Transverse colon (tissue), 4 donors: ENCODE data around the gene FOXO1. TPM values are rescaled to one million over a fixed set of nuclear protein-coding genes. Genes with fewer than 3 reads are reported as not detected.

Source experiments
- DNase-seq: peaks from one replicate; pipeline ENCODE4 v3.0.0-alpha.2; 2019
- H3K27ac ChIP-seq, 4 donors: fragments of 200-600 bp; sonication (generic); 2 replicates each; pipeline ENCODE4 v1.5.1; 2016 to 2018; ENCODE audit warnings: inconsistent platforms in 4 of 4
- H3K27me3 ChIP-seq: fragments of 200-600 bp; sonication (generic); 2 replicates; pipeline ENCODE4 v1.5.1; 2017; ENCODE audit warnings: inconsistent platforms
- H3K36me3 ChIP-seq, 4 donors: fragments of 200-600 bp; sonication (generic); 2 replicates each; pipeline ENCODE4 v1.5.1; 2017 to 2019; ENCODE audit warnings: inconsistent platforms in 4 of 4
- H3K4me1 ChIP-seq, 4 donors: fragments of 200-600 bp; sonication (generic); 2 replicates each; pipeline ENCODE4 v1.5.1; 2017 to 2020; ENCODE audit warnings: inconsistent platforms in 4 of 4
- H3K4me3 ChIP-seq, 4 donors: fragments of 200-600 bp; sonication (generic); 1 replicate in 1 of 4; 2 replicates in 3 of 4; pipeline versions ENCODE4 v1.5.1 to v1.6.1; 2017 to 2019; ENCODE audit warnings: inconsistent platforms in 4 of 4
- H3K9me3 ChIP-seq, 2 donors: fragments of 200-600 bp; sonication (generic); 2 replicates each; pipeline ENCODE4 v1.5.1; 2017 to 2019; ENCODE audit warnings: inconsistent platforms in 2 of 2
- EP300 ChIP-seq: sonication (generic); formaldehyde crosslinking; IDR thresholded peaks from one replicate; pipeline ENCODE4 v1.6.1; 2017; ENCODE audit warnings: antibody characterized with exemption, low read depth
- POLR2A ChIP-seq: fragments of 450-650 bp; IDR thresholded peaks from one replicate; pipeline ENCODE4 v1.6.1; 2016; ENCODE audit warnings: antibody characterized with exemption, mild to moderate bottlenecking, moderate library complexity
- POLR2AphosphoS5 ChIP-seq, 3 donors: sonication (generic); formaldehyde crosslinking; IDR thresholded peaks; one replicate each; pipeline ENCODE4 v1.6.1; 2016; ENCODE audit warnings: antibody characterized with exemption in 3 of 3
- WGBS, 2 donors: methylation state at CpG; one replicate each; pipeline ENCODE4 v1.1.5; 2018; ENCODE audit warnings: low coverage in 1 of 2; 5-methylcytosine and 5-hydroxymethylcytosine counted together
- in situ Hi-C, 4 donors: fragments of 200-750 bp; cut with MboI; loops; one replicate each; pipeline versions ENCODE4 v1.15.0 to v1.15.1; 2017; ENCODE audit warnings: low sequenced_read_pairs in 3 of 4, low pct_ligation_motif_present in 1 of 4, low pct_unique_long_range_greater_than_20kb in 1 of 4
- intact Hi-C: fragments of 100-400 bp; cut with DNase I; formaldehyde crosslinking; loops from one replicate; pipeline ENCODE4 v1.15.1; 2023; ENCODE audit warnings: low total_unique reads
- total RNA-seq, 4 donors: library from RNA; depleted of rRNA; stranded (reverse); fragments of >200 nt; gene quantifications; one replicate each; pipeline ENCODE4 v1.1.0, GENCODE V29; 2016
- TF ChIP-seq, protein P1 (sequence below), 5 experiments: fragments of 200-600 bp in 3 of 5; fragments of 450-650 bp in 2 of 5; sonication (generic) in 3 of 5; IDR thresholded peaks; 1 replicate in 2 of 5; 2 replicates in 3 of 5; pipeline ENCODE4 v1.5.1; 2016 to 2017; ENCODE audit warnings: antibody characterized with exemption in 5 of 5, inconsistent platforms in 3 of 5, mild to moderate bottlenecking in 2 of 5, moderate library complexity in 1 of 5

FOXO1 gene
- total RNA-seq, 4 donors from 2014 or later = 19.1 to 48.9 (median 38.3) TPM

DNA sequence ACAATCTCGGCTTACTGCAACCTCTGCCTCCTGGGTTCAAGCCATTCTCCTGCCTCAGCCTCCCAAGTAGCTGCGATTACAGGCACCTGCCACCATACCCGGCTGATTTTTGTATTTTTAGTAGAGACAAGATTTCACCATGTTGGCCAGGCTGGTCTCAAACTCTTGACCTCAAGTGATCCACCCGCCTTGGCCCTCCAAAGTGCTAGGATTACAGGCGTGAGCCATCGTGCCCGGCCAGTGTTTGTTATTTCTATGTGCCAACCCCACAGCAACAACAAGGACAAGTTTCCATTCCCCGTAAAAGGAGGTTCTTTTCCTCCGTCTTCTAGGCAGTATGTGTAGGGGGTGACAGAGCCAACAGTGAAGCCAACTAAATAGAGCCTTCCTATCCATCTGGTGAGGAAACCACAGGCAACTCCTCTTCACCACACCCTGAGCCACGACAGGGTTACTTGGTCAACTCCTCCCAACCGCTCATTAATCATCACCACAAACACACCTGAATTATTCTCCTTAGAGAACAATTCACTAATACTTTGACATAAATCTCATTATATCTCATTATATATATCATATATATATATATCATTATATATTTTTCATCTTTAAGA is 25.5 kb downstream of the FOXO1 start:
- intact Hi-C loops = no loop called here
- Histone ChIP-seq H3K4me1 (peaks cover 51 to 96% (median 70%) of the 10 kb centered on the region in 4 donors), H3K27me3 (no peaks in the 10 kb centered on the region), H3K36me3 (no peaks in the 10 kb centered on the region), H3K27ac (no peak overlapping the region), H3K4me3 (no peak overlapping the region), H3K9me3 (no peaks in the 10 kb centered on the region)
- WGBS, 2 donors = 83 to 84% methylated on average over 6 to 11 of the region's 11 CpGs
- DNase-seq = no peak
- in situ Hi-C loops = no loop called here
- TF ChIP-seq POLR2A (no peak), EP300 (no peak), POLR2AphosphoS5 (IDR thresholded peaks at IDR 0.05) (no peak)
- TF ChIP-seq, protein P1, sequence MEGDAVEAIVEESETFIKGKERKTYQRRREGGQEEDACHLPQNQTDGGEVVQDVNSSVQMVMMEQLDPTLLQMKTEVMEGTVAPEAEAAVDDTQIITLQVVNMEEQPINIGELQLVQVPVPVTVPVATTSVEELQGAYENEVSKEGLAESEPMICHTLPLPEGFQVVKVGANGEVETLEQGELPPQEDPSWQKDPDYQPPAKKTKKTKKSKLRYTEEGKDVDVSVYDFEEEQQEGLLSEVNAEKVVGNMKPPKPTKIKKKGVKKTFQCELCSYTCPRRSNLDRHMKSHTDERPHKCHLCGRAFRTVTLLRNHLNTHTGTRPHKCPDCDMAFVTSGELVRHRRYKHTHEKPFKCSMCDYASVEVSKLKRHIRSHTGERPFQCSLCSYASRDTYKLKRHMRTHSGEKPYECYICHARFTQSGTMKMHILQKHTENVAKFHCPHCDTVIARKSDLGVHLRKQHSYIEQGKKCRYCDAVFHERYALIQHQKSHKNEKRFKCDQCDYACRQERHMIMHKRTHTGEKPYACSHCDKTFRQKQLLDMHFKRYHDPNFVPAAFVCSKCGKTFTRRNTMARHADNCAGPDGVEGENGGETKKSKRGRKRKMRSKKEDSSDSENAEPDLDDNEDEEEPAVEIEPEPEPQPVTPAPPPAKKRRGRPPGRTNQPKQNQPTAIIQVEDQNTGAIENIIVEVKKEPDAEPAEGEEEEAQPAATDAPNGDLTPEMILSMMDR (IDR thresholded peaks at IDR 0.05) = no peak

DNA sequence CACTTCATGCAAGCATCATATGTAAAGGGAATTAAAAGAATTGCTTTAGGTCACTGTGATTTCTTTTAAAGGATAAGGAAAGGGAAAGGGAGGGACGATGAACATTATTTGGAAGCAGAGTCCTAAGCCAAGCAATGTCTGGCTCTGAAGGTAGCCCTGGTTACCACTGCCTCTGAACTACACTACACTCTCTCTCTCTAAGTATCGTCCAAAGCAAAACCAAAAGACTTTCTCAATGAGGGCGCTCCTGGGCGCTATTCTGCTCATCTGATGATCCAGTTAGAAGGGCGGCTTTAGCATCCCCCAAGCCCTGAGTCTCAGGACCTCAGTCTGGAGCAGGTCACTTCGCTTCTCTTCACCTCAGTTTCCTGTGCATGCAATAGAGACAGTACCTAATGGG is 26.2 kb downstream of the FOXO1 start:
- Histone ChIP-seq H3K4me1 (peaks cover 44 to 96% (median 62%) of the 10 kb centered on the region in 4 donors), H3K4me3 (no peak overlapping the region), H3K9me3 (no peaks in the 10 kb centered on the region), H3K27ac (peak overlapping the region in 2 of 4 donors; percentile 32 to 45), H3K36me3 (no peaks in the 10 kb centered on the region), H3K27me3 (no peaks in the 10 kb centered on the region)
- intact Hi-C loops = no loop called here
- in situ Hi-C loops = no loop called here
- no peak for TF ChIP-seq POLR2A
- no peak for TF ChIP-seq EP300
- TF ChIP-seq, protein P1 (IDR thresholded peaks at IDR 0.05) = no peak
- TF ChIP-seq POLR2AphosphoS5 (IDR thresholded peaks at IDR 0.05) = no peak
- no peak for DNase-seq
- WGBS, 2 donors = 86% methylated on average over 2 to 6 of the region's 6 CpGs

DNA sequence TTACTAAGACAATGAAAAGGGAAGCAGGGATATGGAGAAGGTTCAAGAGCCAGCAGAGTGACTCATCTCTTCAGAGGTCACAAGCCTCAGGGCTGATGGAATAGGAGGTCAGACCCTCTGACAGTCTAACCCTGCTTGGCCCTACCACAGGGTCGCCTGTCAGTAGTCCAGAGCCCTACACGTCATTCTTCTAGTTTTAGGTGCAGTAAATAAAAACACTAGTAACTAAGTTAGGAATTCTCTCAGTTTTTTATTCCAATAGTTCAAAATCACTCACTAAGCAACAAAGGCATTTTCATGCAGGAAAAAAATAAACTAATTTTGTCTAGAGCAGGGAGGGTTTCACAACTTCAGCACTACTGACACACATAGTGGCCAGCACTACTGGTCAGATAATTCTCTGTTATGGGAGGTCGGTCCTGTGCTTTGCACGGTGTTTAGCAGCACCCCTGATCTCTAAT is 27.2 kb downstream of the FOXO1 start:
- Histone ChIP-seq H3K27me3 (no peaks in the 10 kb centered on the region), H3K4me3 (no peak overlapping the region), H3K27ac (peak overlapping the region; percentile 32 to 70 (median 41)), H3K4me1 (peaks cover 36 to 93% (median 53%) of the 10 kb centered on the region in 4 donors), H3K9me3 (no peaks in the 10 kb centered on the region), H3K36me3 (no peaks in the 10 kb centered on the region)
- DNase-seq = no peak
- TF ChIP-seq, protein P1 (IDR thresholded peaks at IDR 0.05) = no peak
- WGBS, 2 donors = 67% methylated on average over 4 of the region's 4 CpGs; no CpG with 5 or more reads in 1 of the 2 donors
- intact Hi-C loops (no loop called here), in situ Hi-C loops (no loop called here)

DNA sequence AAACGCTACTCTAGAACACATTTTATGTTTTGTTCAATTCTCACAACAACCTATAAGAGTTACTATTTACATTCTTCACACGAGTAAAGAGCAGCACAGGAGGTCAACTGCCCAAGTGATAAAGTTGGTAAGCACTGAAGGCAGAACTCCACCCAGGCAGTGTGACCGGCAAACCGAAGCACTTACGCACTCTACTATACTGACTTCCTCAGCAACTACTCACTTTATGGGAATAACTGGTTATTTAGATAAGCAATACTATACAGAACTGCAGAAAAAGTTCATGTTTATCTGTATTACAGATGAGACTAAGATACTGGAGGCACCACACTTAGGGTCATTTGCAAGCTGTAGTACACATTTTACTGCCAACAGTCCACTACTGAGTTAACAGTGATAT is 28.8 kb downstream of the FOXO1 start:
- Histone ChIP-seq H3K4me3 (no peak overlapping the region), H3K4me1 (peaks cover 29 to 83% (median 44%) of the 10 kb centered on the region in 4 donors), H3K27ac (peak overlapping the region; percentile 30 to 70 (median 60)), H3K36me3 (no peaks in the 10 kb centered on the region), H3K9me3 (no peaks in the 10 kb centered on the region), H3K27me3 (no peaks in the 10 kb centered on the region)
- DNase-seq = peak; percentile 67
- intact Hi-C loops = no loop called here
- WGBS, 2 donors = 29 to 37% methylated on average over 5 of the region's 5 CpGs
- no peak for TF ChIP-seq EP300
- peak in 1 of 3 donors; percentile 44 for TF ChIP-seq POLR2AphosphoS5 (IDR thresholded peaks at IDR 0.05)
- in situ Hi-C loops = no loop called here
